ENCODE results near the gene MMP11. TPM values are rescaled to one million over a fixed set of nuclear protein-coding genes. Genes with fewer than 3 reads are reported as not detected.

MMP11 gene
- total and polyA plus RNA-seq, 2 donors, result 3.8 to 3.9 TPM

- no peak for DNase-seq (ENCODE audit: low read depth in 6 of 9, low spot score in 9 of 9)
- 97% methylated on average over 4 of the region's 4 CpGs for WGBS
Measured at GRCh38 chr22:23789121-23789520, 16.5 kb downstream of the MMP11 start.

GRCh38 chr22:23789638-23790037, 17.0 kb downstream of the MMP11 start:
- Histone ChIP-seq H3K4me1 (ENCODE audit: control insufficient read depth in 2 of 2, insufficient read depth in 2 of 2, low read length in 2 of 2) (peaks cover 34 to 47% of the 10 kb centered on the region in 2 donors), H3K27me3 (ENCODE audit: control insufficient read depth in 2 of 2, insufficient read depth in 1 of 2, low read length in 1 of 2) (no peaks in the 10 kb centered on the region), H3K36me3 (ENCODE audit: control insufficient read depth in 2 of 2, insufficient read depth in 2 of 2, low read length in 1 of 2) (peaks cover 37 to 45% of the 10 kb centered on the region in 2 donors), H3K27ac (ENCODE audit: low read depth in 1 of 2, low read length in 1 of 2) (no peak overlapping the region), H3K9me3 (ENCODE audit: control insufficient read depth in 2 of 2, insufficient read depth in 1 of 2, low read length in 1 of 2) (no peaks in the 10 kb centered on the region), H3K4me3 (ENCODE audit: low read length in 2 of 2) (no peak overlapping the region)
- whole genome bisulfite sequencing, result 97% methylated on average over 4 of the region's 4 CpGs
- no peak for DNase-seq (ENCODE audit: low read depth in 6 of 9, low spot score in 9 of 9)

More at GRCh38 chr22:23789121-23789520, 16.5 kb downstream of the MMP11 start:
- Histone ChIP-seq H3K4me1 (ENCODE audit: control insufficient read depth in 2 of 2, insufficient read depth in 2 of 2, low read length in 2 of 2) (peaks cover 37 to 52% of the 10 kb centered on the region in 2 donors), H3K27ac (ENCODE audit: low read depth in 1 of 2, low read length in 1 of 2) (no peak overlapping the region), H3K36me3 (ENCODE audit: control insufficient read depth in 2 of 2, insufficient read depth in 2 of 2, low read length in 1 of 2) (peaks cover 32 to 40% of the 10 kb centered on the region in 2 donors), H3K9me3 (ENCODE audit: control insufficient read depth in 2 of 2, insufficient read depth in 1 of 2, low read length in 1 of 2) (no peaks in the 10 kb centered on the region), H3K4me3 (ENCODE audit: low read length in 2 of 2) (no peak overlapping the region), H3K27me3 (ENCODE audit: control insufficient read depth in 2 of 2, insufficient read depth in 1 of 2, low read length in 1 of 2) (no peaks in the 10 kb centered on the region)

- DNase-seq (ENCODE audit: low read depth in 6 of 9, low spot score in 9 of 9), result no peak
- Histone ChIP-seq H3K36me3 (ENCODE audit: control insufficient read depth in 2 of 2, insufficient read depth in 2 of 2, low read length in 1 of 2) (peaks cover 50 to 55% of the 10 kb centered on the region in 2 donors), H3K4me1 (ENCODE audit: control insufficient read depth in 2 of 2, insufficient read depth in 2 of 2, low read length in 2 of 2) (peaks cover 27 to 37% of the 10 kb centered on the region in 2 donors), H3K27me3 (ENCODE audit: control insufficient read depth in 2 of 2, insufficient read depth in 1 of 2, low read length in 1 of 2) (no peaks in the 10 kb centered on the region), H3K27ac (ENCODE audit: low read depth in 1 of 2, low read length in 1 of 2) (no peak overlapping the region), H3K4me3 (ENCODE audit: low read length in 2 of 2) (no peak overlapping the region), H3K9me3 (ENCODE audit: control insufficient read depth in 2 of 2, insufficient read depth in 1 of 2, low read length in 1 of 2) (no peaks in the 10 kb centered on the region)
- WGBS, result 91% methylated on average over 11 of the region's 11 CpGs
Measured at GRCh38 chr22:23790819-23791737, 18.4 kb downstream of the MMP11 start.

GRCh38 chr22:23791738-23792645, 19.3 kb downstream of the MMP11 start:
- Histone ChIP-seq H3K36me3 (ENCODE audit: control insufficient read depth in 2 of 2, insufficient read depth in 2 of 2, low read length in 1 of 2) (peaks cover 58 to 62% of the 10 kb centered on the region in 2 donors), H3K27ac (ENCODE audit: low read depth in 1 of 2, low read length in 1 of 2) (no peak overlapping the region), H3K4me3 (ENCODE audit: low read length in 2 of 2) (no peak overlapping the region), H3K27me3 (ENCODE audit: control insufficient read depth in 2 of 2, insufficient read depth in 1 of 2, low read length in 1 of 2) (no peaks in the 10 kb centered on the region), H3K4me1 (ENCODE audit: control insufficient read depth in 2 of 2, insufficient read depth in 2 of 2, low read length in 2 of 2) (peaks cover 21 to 31% of the 10 kb centered on the region in 2 donors), H3K9me3 (ENCODE audit: control insufficient read depth in 2 of 2, insufficient read depth in 1 of 2, low read length in 1 of 2) (no peaks in the 10 kb centered on the region)
- DNase-seq (ENCODE audit: low read depth in 6 of 9, low spot score in 9 of 9), result no peak
- WGBS, result 93% methylated on average over 25 of the region's 25 CpGs

- Histone ChIP-seq H3K27me3 (ENCODE audit: control insufficient read depth in 2 of 2, insufficient read depth in 1 of 2, low read length in 1 of 2) (no peaks in the 10 kb centered on the region), H3K36me3 (ENCODE audit: control insufficient read depth in 2 of 2, insufficient read depth in 2 of 2, low read length in 1 of 2) (peaks cover 68 to 71% of the 10 kb centered on the region in 2 donors), H3K27ac (ENCODE audit: low read depth in 1 of 2, low read length in 1 of 2) (no peak overlapping the region), H3K4me3 (ENCODE audit: low read length in 2 of 2) (no peak overlapping the region), H3K4me1 (ENCODE audit: control insufficient read depth in 2 of 2, insufficient read depth in 2 of 2, low read length in 2 of 2) (peaks cover 16 to 24% of the 10 kb centered on the region in 2 donors), H3K9me3 (ENCODE audit: control insufficient read depth in 2 of 2, insufficient read depth in 1 of 2, low read length in 1 of 2) (no peaks in the 10 kb centered on the region)
- WGBS, result 97% methylated on average over 8 of the region's 8 CpGs
- DNase-seq (ENCODE audit: low read depth in 6 of 9, low spot score in 9 of 9), result no peak
Measured at GRCh38 chr22:23793326-23793725, 20.7 kb downstream of the MMP11 start.

- H3K27ac ChIP-seq (ENCODE audit: low read depth in 1 of 2, low read length in 1 of 2), result no peak overlapping the region
- no peak for DNase-seq (ENCODE audit: low read depth in 6 of 9, low spot score in 9 of 9)
- H3K27me3 ChIP-seq (ENCODE audit: control insufficient read depth in 2 of 2, insufficient read depth in 1 of 2, low read length in 1 of 2), result no peaks in the 10 kb centered on the region
- no peak overlapping the region for H3K4me3 ChIP-seq (ENCODE audit: low read length in 2 of 2)
- peaks cover 79 to 88% of the 10 kb centered on the region in 2 donors for H3K36me3 ChIP-seq (ENCODE audit: control insufficient read depth in 2 of 2, insufficient read depth in 2 of 2, low read length in 1 of 2)
- 96% methylated on average over 5 of the region's 5 CpGs for WGBS
- no peaks in the 10 kb centered on the region for H3K9me3 ChIP-seq (ENCODE audit: control insufficient read depth in 2 of 2, insufficient read depth in 1 of 2, low read length in 1 of 2)
- H3K4me1 ChIP-seq (ENCODE audit: control insufficient read depth in 2 of 2, insufficient read depth in 2 of 2, low read length in 2 of 2), result peaks cover 3 to 14% of the 10 kb centered on the region in 2 donors
Measured at GRCh38 chr22:23796461-23796860, 23.8 kb downstream of the MMP11 start.

GRCh38 chr22:23800297-23801237, 27.9 kb downstream of the MMP11 start:
- no peak overlapping the region for H3K27ac ChIP-seq (ENCODE audit: low read depth in 1 of 2, low read length in 1 of 2)
- no peaks in the 10 kb centered on the region for H3K9me3 ChIP-seq (ENCODE audit: control insufficient read depth in 2 of 2, insufficient read depth in 1 of 2, low read length in 1 of 2)
- no peak for DNase-seq (ENCODE audit: low read depth in 6 of 9, low spot score in 9 of 9)
- peaks cover 81 to 84% of the 10 kb centered on the region in 2 donors for H3K36me3 ChIP-seq (ENCODE audit: control insufficient read depth in 2 of 2, insufficient read depth in 2 of 2, low read length in 1 of 2)
- H3K27me3 ChIP-seq (ENCODE audit: control insufficient read depth in 2 of 2, insufficient read depth in 1 of 2, low read length in 1 of 2), result no peaks in the 10 kb centered on the region
- WGBS, result 97% methylated on average over 18 of the region's 18 CpGs
- H3K4me3 ChIP-seq (ENCODE audit: low read length in 2 of 2), result no peak overlapping the region
- no peaks in the 10 kb centered on the region for H3K4me1 ChIP-seq (ENCODE audit: control insufficient read depth in 2 of 2, insufficient read depth in 2 of 2, low read length in 2 of 2)

GRCh38 chr22:23801238-23801821, 28.7 kb downstream of the MMP11 start:
- Histone ChIP-seq H3K27me3 (ENCODE audit: control insufficient read depth in 2 of 2, insufficient read depth in 1 of 2, low read length in 1 of 2) (no peaks in the 10 kb centered on the region), H3K4me3 (ENCODE audit: low read length in 2 of 2) (no peak overlapping the region), H3K36me3 (ENCODE audit: control insufficient read depth in 2 of 2, insufficient read depth in 2 of 2, low read length in 1 of 2) (peaks cover 82 to 84% of the 10 kb centered on the region in 2 donors), H3K9me3 (ENCODE audit: control insufficient read depth in 2 of 2, insufficient read depth in 1 of 2, low read length in 1 of 2) (no peaks in the 10 kb centered on the region), H3K27ac (ENCODE audit: low read depth in 1 of 2, low read length in 1 of 2) (no peak overlapping the region), H3K4me1 (ENCODE audit: control insufficient read depth in 2 of 2, insufficient read depth in 2 of 2, low read length in 2 of 2) (no peaks in the 10 kb centered on the region)
- DNase-seq (ENCODE audit: low read depth in 6 of 9, low spot score in 9 of 9), result no peak
- WGBS, result 97% methylated on average over 11 of the region's 11 CpGs

Measured in thymus (tissue), 11 donors.